Heart left ventricle (tissue), 16 donors: ENCODE data around the gene SMC3. TPM values are rescaled to one million over a fixed set of nuclear protein-coding genes. Genes with fewer than 3 reads are reported as not detected.

Source experiments
- ATAC-seq, 4 donors: fragments of 200-7000 bp; cut with Tn5 transposase; one replicate each; pipeline ENCODE4 v1.9.1; 2020 to 2022; ENCODE audit warnings: moderate library complexity in 4 of 4, mild to moderate bottlenecking in 3 of 4, moderate number of reproducible peaks in 1 of 4
- DNase-seq, 5 donors: peaks; one replicate each; pipeline ENCODE4 v3.0.0-alpha.2; 2020
- H3K27ac ChIP-seq, 12 donors: fragments of 200-600 bp; sonication (generic) in 4 of 12; one replicate each; pipeline versions ENCODE4 v1.5.0 to v1.8.0; 2016 to 2022; ENCODE audit warnings: mild to moderate bottlenecking in 2 of 12
- H3K27me3 ChIP-seq, 9 donors: fragments of 200-600 bp; sonication (generic) in 2 of 9; one replicate each; pipeline versions ENCODE4 v1.5.1 to v1.8.0; 2016 to 2022; ENCODE audit warnings: mild to moderate bottlenecking in 3 of 9
- H3K36me3 ChIP-seq, 9 donors: fragments of 200-600 bp; sonication (generic) in 2 of 9; one replicate each; pipeline versions ENCODE4 v1.5.0 to v1.8.0; 2018 to 2022; ENCODE audit warnings: mild to moderate bottlenecking in 2 of 9
- H3K4me1 ChIP-seq, 12 donors: fragments of 200-600 bp; sonication (generic) in 4 of 12; one replicate each; pipeline versions ENCODE4 v1.5.0 to v1.8.0; 2016 to 2022; ENCODE audit warnings: mild to moderate bottlenecking in 3 of 12
- H3K4me3 ChIP-seq, 12 donors: fragments of 200-600 bp; sonication (generic) in 4 of 12; one replicate each; pipeline versions ENCODE4 v1.5.0 to v1.8.0; 2017 to 2022; ENCODE audit warnings: mild to moderate bottlenecking in 9 of 12, moderate library complexity in 4 of 12
- H3K9me3 ChIP-seq, 12 donors: fragments of 200-600 bp; sonication (generic) in 4 of 12; one replicate each; pipeline versions ENCODE4 v1.5.0 to v1.8.0; 2016 to 2022; ENCODE audit warnings: mild to moderate bottlenecking in 1 of 12
- POLR2A ChIP-seq, 2 donors: fragments of 450-650 bp; IDR thresholded peaks; one replicate each; pipeline ENCODE4 v1.6.1; 2017; ENCODE audit warnings: antibody characterized with exemption in 2 of 2, mild to moderate bottlenecking in 2 of 2, moderate library complexity in 2 of 2
- WGBS, 4 donors: extraction: QIAGEN DNeasy Blood & Tissue Kit in 2 of 4; methylation state at CpG; one replicate each; pipeline versions ENCODE4 v1.1.5 to v1.1.7; 2013 to 2018; 5-methylcytosine and 5-hydroxymethylcytosine counted together
- intact Hi-C, 10 donors: fragments of 100-400 bp; cut with DNase I; formaldehyde crosslinking; loops; one replicate each; pipeline versions ENCODE4 v1.11.1 to v1.14.2; 2022
- polyA plus RNA-seq, 2 donors: library from polyadenylated mRNA; stranded (reverse); fragments of 200-250 nt; gene quantifications; one replicate each; pipeline ENCODE4 v1.2.3, GENCODE V29; 2013
- total RNA-seq, 9 donors: library from RNA; depleted of rRNA in 2 of 9; stranded (reverse); fragments of >200 nt in 2 of 9; fragmentation: NEBNext Ultra II Directional in 3 of 9; extraction: Animal tissue kit (Norgen Biotek cat#: 25700) in 3 of 9; gene quantifications; one replicate each; pipeline versions ENCODE4 v1.1.0 to v1.2.4, GENCODE V29; 2016 to 2023
- TF ChIP-seq, protein P1 (sequence below), 12 donors: fragments of 200-600 bp; sonication (generic) in 4 of 12; IDR thresholded peaks; one replicate each; pipeline versions ENCODE4 v1.5.0 to v1.8.0; 2018 to 2022; ENCODE audit warnings: antibody characterized with exemption in 12 of 12, mild to moderate bottlenecking in 5 of 12
- donor health status: ischemic (EF 13 %, LVEDD 7.1; RV severe dilation, severe dysfunction).
- donor health status: healthy with polysubstance abuse.
- donor health status: DM: no; HTN: yes; CAD: no.
- donor health status: DM: no; HTN: no; CAD: no.
- donor health status: ischemic (EF 25% LVEDD 6.9; RV normal size, moderate dysfunction).
- donor health status: ischemic (EF 25% LVEDD 5.7; RV mildly dilated, moderate dysfunction).
- donor health status: healthy.
- donor health status: DM: yes; HTN: yes; CAD: no.
- donor health status: ischemic (EF 35%, LVEDD 5.7; RV mildly dilated, moderate dysfunction).
- donor health status: nonischemic (EF 11% LVEDD 7.7; RV severe dilation, severe dysfunction).
- donor health status: DM: yes; HTN: yes; CAD: no.
- donor health status: PGD.
- donor health status: ischemic (EF 29% LVEDD 5.4; RV normal size, mild dysfunction).
- donor health status: nonischemic (EF 23%, LVEDD 6.1; RV moderate dilation, normal function).

SMC3 gene
- total and polyA plus RNA-seq, 11 donors: 12.0 to 29.2 (median 19.6) TPM

DNA sequence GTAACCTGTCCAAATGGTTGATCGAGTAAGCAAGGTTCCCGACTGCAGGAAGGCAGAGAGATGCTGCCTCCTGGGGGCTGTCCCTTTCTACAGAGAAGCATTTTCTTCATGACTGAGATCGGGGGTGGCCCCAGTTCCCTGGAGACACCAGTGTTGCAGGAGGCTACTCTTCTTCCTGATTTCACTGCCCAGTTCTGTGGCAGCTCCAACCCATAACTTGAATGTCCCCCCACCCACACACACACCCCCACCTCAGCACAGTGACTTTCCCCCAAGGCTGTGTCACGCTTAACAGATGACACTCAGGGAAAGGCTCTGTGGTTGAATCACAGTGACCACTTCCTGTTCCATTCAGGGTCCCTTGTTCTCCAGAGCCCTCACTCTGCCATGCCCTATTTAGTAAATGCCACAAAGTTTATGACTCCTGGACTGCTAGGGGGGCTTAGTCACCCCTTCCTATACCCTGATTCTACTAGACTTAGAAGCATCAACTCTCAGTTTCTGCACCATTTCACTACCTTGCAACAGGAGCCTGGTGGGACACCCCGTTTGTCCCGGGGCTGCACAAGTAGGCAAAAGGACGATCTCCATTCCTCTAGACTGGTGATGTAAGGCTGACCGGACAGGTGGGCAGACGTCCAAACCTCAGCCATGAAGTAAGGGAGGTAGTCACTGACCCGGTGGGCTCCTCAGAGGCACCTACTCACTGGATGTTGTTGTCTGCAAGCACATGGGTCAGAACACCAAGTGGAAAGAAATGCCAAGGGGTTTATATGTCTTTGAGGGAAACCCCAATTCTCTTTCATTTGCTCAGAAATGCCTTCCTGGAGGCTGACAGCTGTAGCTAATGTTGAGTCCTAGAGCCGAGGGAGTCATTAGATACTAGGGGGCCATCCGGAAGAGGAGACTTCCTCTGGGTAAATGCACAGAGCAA, 31.3 kb upstream of the SMC3 start:
- 51 to 58% (median 56%) methylated on average over 12 of the region's 12 CpGs for WGBS, 4 donors
- Histone ChIP-seq H3K9me3 (no peaks in the 10 kb centered on the region), H3K4me3 (no peak overlapping the region), H3K27ac (no peak overlapping the region), H3K27me3 (no peaks in the 10 kb centered on the region), H3K4me1 (peaks cover 0 to 25% (median 0%) of the 10 kb centered on the region in 12 donors), H3K36me3 (no peaks in the 10 kb centered on the region)
- DNase-seq (peak; percentile 36 to 58 (median 44)), ATAC-seq (peak in 3 of 4 donors; percentile 68 to 83 (median 83))
- intact Hi-C loops: loop anchor here in 6 of 10 donors (2.0 to 10.0 kb wide), 8 partner anchors 39 to 401 kb away; partner anchors contain the start of gene DUSP5 (in 1 of the 6)
- TF ChIP-seq POLR2A (IDR thresholded peaks at IDR 0.05): no peak
- TF ChIP-seq, protein P1, sequence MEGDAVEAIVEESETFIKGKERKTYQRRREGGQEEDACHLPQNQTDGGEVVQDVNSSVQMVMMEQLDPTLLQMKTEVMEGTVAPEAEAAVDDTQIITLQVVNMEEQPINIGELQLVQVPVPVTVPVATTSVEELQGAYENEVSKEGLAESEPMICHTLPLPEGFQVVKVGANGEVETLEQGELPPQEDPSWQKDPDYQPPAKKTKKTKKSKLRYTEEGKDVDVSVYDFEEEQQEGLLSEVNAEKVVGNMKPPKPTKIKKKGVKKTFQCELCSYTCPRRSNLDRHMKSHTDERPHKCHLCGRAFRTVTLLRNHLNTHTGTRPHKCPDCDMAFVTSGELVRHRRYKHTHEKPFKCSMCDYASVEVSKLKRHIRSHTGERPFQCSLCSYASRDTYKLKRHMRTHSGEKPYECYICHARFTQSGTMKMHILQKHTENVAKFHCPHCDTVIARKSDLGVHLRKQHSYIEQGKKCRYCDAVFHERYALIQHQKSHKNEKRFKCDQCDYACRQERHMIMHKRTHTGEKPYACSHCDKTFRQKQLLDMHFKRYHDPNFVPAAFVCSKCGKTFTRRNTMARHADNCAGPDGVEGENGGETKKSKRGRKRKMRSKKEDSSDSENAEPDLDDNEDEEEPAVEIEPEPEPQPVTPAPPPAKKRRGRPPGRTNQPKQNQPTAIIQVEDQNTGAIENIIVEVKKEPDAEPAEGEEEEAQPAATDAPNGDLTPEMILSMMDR (IDR thresholded peaks at IDR 0.05): peak; percentile 14 to 64 (median 54)

DNA sequence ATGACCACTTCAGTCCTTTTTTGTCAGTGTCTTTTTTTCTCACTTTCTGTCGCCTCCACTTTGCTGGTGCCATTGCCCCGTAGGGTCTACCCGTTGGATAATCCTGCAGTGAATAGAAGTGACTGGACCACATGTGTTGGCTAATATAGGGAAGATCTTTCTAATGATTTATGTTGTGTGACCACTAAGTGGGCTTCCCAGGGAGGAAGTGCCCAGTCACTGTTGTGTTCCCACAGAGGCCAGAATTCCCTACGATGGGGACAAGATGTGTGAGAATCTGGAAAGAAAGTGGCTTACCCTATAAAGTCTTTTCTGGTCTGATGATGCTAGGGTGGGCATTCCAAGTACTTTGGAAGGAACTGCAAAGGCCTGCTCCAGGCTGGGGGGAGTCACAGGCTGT, 28.4 kb upstream of the SMC3 start:
- TF ChIP-seq POLR2A (IDR thresholded peaks at IDR 0.05): no peak
- TF ChIP-seq, protein P1 (IDR thresholded peaks at IDR 0.05): no peak
- Histone ChIP-seq H3K27ac (no peak overlapping the region), H3K9me3 (no peaks in the 10 kb centered on the region), H3K4me3 (no peak overlapping the region), H3K36me3 (no peaks in the 10 kb centered on the region), H3K27me3 (no peaks in the 10 kb centered on the region), H3K4me1 (peaks cover 0 to 18% (median 0%) of the 10 kb centered on the region in 12 donors)
- 93 to 95% (median 93%) methylated on average over 4 of the region's 4 CpGs for WGBS, 4 donors
- intact Hi-C loops: loop anchor here in 5 of 10 donors (5.0 to 10.0 kb wide), 5 partner anchors 42 to 404 kb away; partner anchors contain the start of gene DUSP5 (in 1 of the 5)
- ATAC-seq: no peak
- DNase-seq: no peak

DNA sequence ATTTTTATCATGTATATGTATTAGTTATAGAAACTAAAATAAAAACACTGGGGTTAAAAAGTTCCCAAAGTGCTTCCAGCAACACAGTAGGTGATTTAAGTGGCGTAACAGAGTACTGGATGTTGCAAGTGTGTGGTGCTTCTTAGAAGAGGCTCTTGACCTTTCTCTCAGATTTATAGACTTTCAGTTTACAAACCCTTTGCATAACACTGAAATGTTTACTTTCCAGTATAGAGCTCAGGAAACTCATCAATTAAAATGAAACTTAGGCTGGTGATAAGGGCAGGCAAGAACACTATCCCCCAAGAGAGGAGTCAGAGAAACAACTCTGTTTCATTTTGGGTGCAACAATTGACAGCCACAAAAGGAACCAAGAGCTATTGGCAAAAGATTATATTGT, 27.5 kb upstream of the SMC3 start:
- H3K4me3 ChIP-seq: no peak overlapping the region
- no peaks in the 10 kb centered on the region for H3K27me3 ChIP-seq
- 46 to 100% (median 78%) methylated on average over 1 of the region's 1 CpG for WGBS, 4 donors
- no peaks in the 10 kb centered on the region for H3K9me3 ChIP-seq
- intact Hi-C loops: loop anchor here in 5 of 10 donors (10.0 kb wide), 2 partner anchors 395 to 405 kb away; no protein-coding TSS in a partner anchor
- DNase-seq (no peak), ATAC-seq (no peak)
- H3K36me3 ChIP-seq: no peaks in the 10 kb centered on the region
- H3K27ac ChIP-seq: no peak overlapping the region
- TF ChIP-seq POLR2A (IDR thresholded peaks at IDR 0.05): no peak
- TF ChIP-seq, protein P1 (IDR thresholded peaks at IDR 0.05): no peak
- peaks cover 0 to 16% (median 0%) of the 10 kb centered on the region in 12 donors for H3K4me1 ChIP-seq

DNA sequence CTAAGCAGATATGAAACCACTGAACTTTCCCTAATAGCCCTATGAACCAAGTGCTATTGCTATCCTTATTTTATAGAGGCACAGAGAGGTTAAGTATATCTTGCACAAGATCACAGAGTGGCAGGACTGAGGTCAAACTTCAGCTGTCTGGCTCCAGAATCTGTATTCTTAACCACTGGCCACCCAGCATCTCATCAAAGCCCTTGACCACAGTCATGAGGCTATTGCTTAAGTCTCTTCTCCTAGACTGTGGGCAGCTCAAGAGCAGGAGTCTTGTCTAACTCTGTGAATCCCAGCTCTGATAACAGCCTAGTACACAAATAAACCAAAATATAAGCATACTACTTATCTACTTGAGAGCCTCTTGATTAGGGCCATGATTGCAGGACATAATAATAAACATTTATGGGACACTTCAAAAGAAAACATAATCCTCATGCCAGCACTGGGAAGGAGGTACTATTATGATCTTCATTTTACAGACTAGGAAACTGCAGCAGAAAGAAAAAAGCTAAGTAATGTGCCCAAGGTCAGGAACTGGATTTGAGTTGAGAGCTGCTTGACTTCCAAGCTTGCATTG, 22.4 kb upstream of the SMC3 start:
- peaks cover 0 to 12% (median 1%) of the 10 kb centered on the region in 12 donors for H3K4me1 ChIP-seq
- TF ChIP-seq, protein P1 (IDR thresholded peaks at IDR 0.05): no peak
- TF ChIP-seq POLR2A (IDR thresholded peaks at IDR 0.05): no peak
- no peak for DNase-seq
- peak overlapping the region in 2 of 12 donors; percentile 52 to 53 for H3K27ac ChIP-seq
- H3K4me3 ChIP-seq: no peak overlapping the region
- H3K9me3 ChIP-seq: no peaks in the 10 kb centered on the region
- ATAC-seq: no peak
- no peaks in the 10 kb centered on the region for H3K36me3 ChIP-seq
- intact Hi-C loops: loop anchor here in 9 of 10 donors (5.0 to 10.0 kb wide), 7 partner anchors 43 to 410 kb away; partner anchors contain the start of gene DUSP5 (in 2 of the 9)
- H3K27me3 ChIP-seq: peaks cover 0 to 2% (median 0%) of the 10 kb centered on the region in 9 donors
